GM06990 (cell line): Measurements from ENCODE around the gene HOXA13.

ENCODE experiments used
- DNase-seq: peaks from one replicate; pipeline ENCODE4 v3.0.0-alpha.2; 2011; ENCODE audit not compliant: insufficient read length; ENCODE audit errors: extremely low read depth
- H3K27me3 ChIP-seq: replicated peaks from 2 replicates; pipeline ENCODE4 v1.6.0; 2011; ENCODE audit warnings: low read length; ENCODE audit not compliant: control insufficient read depth, insufficient read depth
- H3K36me3 ChIP-seq: 2 replicates; pipeline ENCODE4 v1.5.1; 2011; ENCODE audit warnings: low read length; ENCODE audit not compliant: control insufficient read depth, insufficient read depth
- H3K4me3 ChIP-seq: replicated peaks from 2 replicates; pipeline ENCODE4 v1.5.1; 2011; ENCODE audit warnings: low read depth, mild to moderate bottlenecking, control low read depth, low read length
- CTCF ChIP-seq: IDR thresholded peaks from 2 replicates; pipeline ENCODE4 v1.5.1; 2011; ENCODE audit warnings: low read length, control low read depth, mild to moderate bottlenecking, inconsistent platforms; ENCODE audit not compliant: insufficient read depth, poor library complexity, severe bottlenecking

Gene HOXA13

GRCh38 chr7:27149842-27150567, 49.9 kb downstream of the HOXA13 start:
- Histone ChIP-seq H3K27me3 (peaks cover 2% of the 10 kb centered on the region; the same call in 1 of the 2 replicates), H3K4me3 (no peak overlapping the region), H3K36me3 (no peaks in the 10 kb centered on the region)
- no peak for DNase-seq
- no peak for TF ChIP-seq CTCF

GRCh38 chr7:27148756-27149641, 50.9 kb downstream of the HOXA13 start:
- peaks cover 2% of the 10 kb centered on the region; the same call in 1 of the 2 replicates for H3K27me3 ChIP-seq
- no peak overlapping the region for H3K4me3 ChIP-seq
- no peak for TF ChIP-seq CTCF
- no peaks in the 10 kb centered on the region for H3K36me3 ChIP-seq
- DNase-seq = no peak

GRCh38 chr7:27148031-27148755, 51.7 kb downstream of the HOXA13 start:
- Histone ChIP-seq H3K36me3 (no peaks in the 10 kb centered on the region), H3K27me3 (peaks cover 2% of the 10 kb centered on the region; the same call in 1 of the 2 replicates), H3K4me3 (no peak overlapping the region)
- TF ChIP-seq CTCF = no peak
- DNase-seq = no peak

- Histone ChIP-seq H3K4me3 (no peak within 1 kb of the TSS), H3K36me3 (no peaks in the 10 kb centered on the region), H3K27me3 (peaks cover 2% of the 10 kb centered on the region; the same call in 1 of the 2 replicates)
- TF ChIP-seq CTCF = no peak
- DNase-seq = no peak
Observed at GRCh38 chr7:27147199-27148030, 52.5 kb downstream of the HOXA13 start, which contains the start of gene HOXA6. TSS of gene HOXA6 (minus strand) at chr7:27147774. CDS start at chr7:27147749, 25 bp downstream.
